Activated naive CD4-positive, alpha-beta T cell treated with anti-CD3 and anti-CD28 coated beads for 36 hours (primary cell): ENCODE results near the gene MAP3K2. TPM values are rescaled to one million over a fixed set of nuclear protein-coding genes. Genes with fewer than 3 reads are reported as not detected.

ENCODE experiments used
- CTCF ChIA-PET: fragments of 350-600 bp; sonication (Branson Sonifier 250); formaldehyde crosslinking; loops from one replicate; lab custom pipeline; 2021; ENCODE audit warnings: antibody characterized with exemption; lab: Charles Lee
- DNase-seq: peaks from one replicate; pipeline ENCODE4 v3.0.0-alpha.2; 2020
- H3K27ac Mint-ChIP-seq: one replicate; pipeline ENCODE4 v1.8.0; 2021; ENCODE audit warnings: mild to moderate bottlenecking, mixed read lengths
- H3K27me3 Mint-ChIP-seq: one replicate; pipeline ENCODE4 v1.8.0; 2021; ENCODE audit warnings: low read depth, mixed read lengths
- H3K36me3 Mint-ChIP-seq: one replicate; pipeline ENCODE4 v1.8.0; 2021; ENCODE audit warnings: low read depth, mixed read lengths
- H3K4me1 Mint-ChIP-seq: one replicate; pipeline ENCODE4 v1.8.0; 2021; ENCODE audit warnings: low read depth, mixed read lengths
- H3K4me3 Mint-ChIP-seq: one replicate; pipeline ENCODE4 v1.8.0; 2021; ENCODE audit warnings: mild to moderate bottlenecking, moderate library complexity, mixed read lengths
- H3K9me3 Mint-ChIP-seq: one replicate; pipeline ENCODE4 v1.8.0; 2021; ENCODE audit warnings: mixed read lengths
- intact Hi-C: fragments of 100-400 bp; cut with micrococcal nuclease; formaldehyde crosslinking; loops from one replicate; pipeline ENCODE4 v1.15.1; 2023
- total RNA-seq, 2 experiments: library from RNA; stranded (reverse); gene quantifications; one replicate each; pipeline ENCODE4 v1.2.3, GENCODE V29; 2021

Gene MAP3K2
- total RNA-seq, 2 experiments from 2014 or later: 27.1 to 27.4 TPM

- no peak for DNase-seq
- H3K4me1 Mint-ChIP-seq: peaks cover 76% of the 10 kb centered on the region
- peak overlapping the region; percentile 36 for H3K27ac Mint-ChIP-seq
- peaks cover 9% of the 10 kb centered on the region for H3K36me3 Mint-ChIP-seq
- intact Hi-C loops: no loop called here
- H3K27me3 Mint-ChIP-seq: no peaks in the 10 kb centered on the region
- no peak overlapping the region for H3K4me3 Mint-ChIP-seq
- H3K9me3 Mint-ChIP-seq: no peaks in the 10 kb centered on the region
- CTCF ChIA-PET: interaction anchor here (0.6 kb wide), 1 partner anchor 32 kb away, joined by 3 read pairs; no protein-coding TSS in a partner anchor
These were observed 3.2 kb downstream of the MAP3K2 start for GRCh38 chr2:127384529-127384928.

DNA sequence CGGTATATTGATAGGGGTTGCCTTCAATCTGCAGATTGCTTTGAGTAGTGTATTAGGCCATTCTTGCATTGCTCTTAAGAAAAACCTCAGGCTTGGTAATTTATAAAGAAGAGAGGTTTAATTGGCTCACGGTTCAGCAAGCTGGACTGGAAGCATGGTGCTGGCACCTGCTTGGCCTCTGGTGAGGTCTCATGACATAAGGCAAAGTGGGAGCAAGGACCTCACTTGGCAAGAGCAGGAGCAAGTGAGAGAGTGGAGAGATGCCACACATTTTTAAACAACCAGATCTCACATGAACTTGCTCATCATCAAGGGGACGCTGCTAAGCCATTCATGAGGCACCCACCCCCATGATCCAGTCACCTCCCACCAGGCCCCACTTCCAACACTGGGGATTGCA, 4.9 kb downstream of the MAP3K2 start:
- CTCF ChIA-PET: no interaction called here
- Mint-ChIP-seq H3K9me3 (no peaks in the 10 kb centered on the region), H3K27me3 (no peaks in the 10 kb centered on the region), H3K4me3 (no peak overlapping the region), H3K36me3 (peaks cover 11% of the 10 kb centered on the region), H3K27ac (no peak overlapping the region), H3K4me1 (peaks cover 74% of the 10 kb centered on the region)
- intact Hi-C loops: loop anchor here (2.0 kb wide), 1 partner anchor 16 kb away; no protein-coding TSS in a partner anchor
- DNase-seq: no peak

DNA sequence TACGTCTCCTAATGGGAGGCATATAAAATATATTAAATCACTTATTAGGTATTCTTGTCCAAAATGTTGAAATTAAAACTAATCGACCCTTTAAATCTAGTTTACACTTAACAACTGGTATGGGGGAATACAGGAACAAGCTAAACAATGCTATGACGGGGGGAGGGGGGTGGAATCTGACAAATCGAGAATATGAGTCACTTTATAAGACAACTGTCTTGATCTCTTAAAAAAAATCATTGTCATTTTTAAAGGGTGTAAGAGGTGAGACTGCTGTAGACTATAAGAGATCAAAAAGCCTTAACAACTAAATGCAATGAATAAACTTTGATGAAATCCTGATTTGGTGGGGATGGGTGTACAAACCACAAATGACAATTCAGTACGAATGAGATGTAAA, 6.0 kb downstream of the MAP3K2 start:
- CTCF ChIA-PET: no interaction called here
- intact Hi-C loops: loop anchor here (2.0 kb wide), 1 partner anchor 15 kb away; no protein-coding TSS in a partner anchor
- no peaks in the 10 kb centered on the region for H3K27me3 Mint-ChIP-seq
- peaks cover under 1% of the 10 kb centered on the region for H3K9me3 Mint-ChIP-seq
- no peak overlapping the region for H3K4me3 Mint-ChIP-seq
- no peak overlapping the region for H3K27ac Mint-ChIP-seq
- peaks cover 14% of the 10 kb centered on the region for H3K36me3 Mint-ChIP-seq
- no peak for DNase-seq
- H3K4me1 Mint-ChIP-seq: peaks cover 76% of the 10 kb centered on the region

DNA sequence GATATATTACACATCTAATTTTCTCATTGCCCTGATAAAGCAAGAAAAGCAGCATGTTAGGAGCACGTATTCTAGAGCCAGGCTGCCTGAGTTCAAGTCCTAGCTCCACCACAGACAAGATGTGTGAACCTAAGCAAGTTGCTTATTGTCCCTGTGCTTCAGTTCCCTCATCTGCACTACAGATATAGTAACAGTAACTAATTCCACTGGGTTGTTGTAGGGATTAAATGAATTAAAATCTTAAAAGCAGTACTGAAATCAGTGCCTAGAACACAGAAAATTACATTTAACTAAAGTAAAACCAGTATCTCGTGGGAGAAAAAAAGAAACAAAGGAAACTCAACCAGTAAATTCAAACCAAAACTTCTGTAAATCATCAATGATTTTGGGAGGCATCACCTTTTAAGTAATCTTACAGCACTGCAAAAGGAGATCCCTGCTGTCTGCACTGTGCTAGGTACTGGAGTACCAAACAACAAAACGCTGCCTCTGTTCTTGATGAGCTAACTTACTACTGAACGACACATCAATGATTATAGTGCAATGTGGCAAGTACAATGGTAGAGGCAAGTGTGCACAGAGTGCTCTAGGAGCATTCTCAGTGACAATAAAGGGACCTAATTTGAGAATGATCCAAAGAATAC, 7.9 kb downstream of the MAP3K2 start:
- intact Hi-C loops: no loop called here
- Mint-ChIP-seq H3K27me3 (no peaks in the 10 kb centered on the region), H3K9me3 (peaks cover 9% of the 10 kb centered on the region), H3K36me3 (peaks cover 23% of the 10 kb centered on the region), H3K27ac (no peak overlapping the region), H3K4me3 (no peak overlapping the region), H3K4me1 (peaks cover 60% of the 10 kb centered on the region)
- DNase-seq: no peak
- CTCF ChIA-PET: no interaction called here

DNA sequence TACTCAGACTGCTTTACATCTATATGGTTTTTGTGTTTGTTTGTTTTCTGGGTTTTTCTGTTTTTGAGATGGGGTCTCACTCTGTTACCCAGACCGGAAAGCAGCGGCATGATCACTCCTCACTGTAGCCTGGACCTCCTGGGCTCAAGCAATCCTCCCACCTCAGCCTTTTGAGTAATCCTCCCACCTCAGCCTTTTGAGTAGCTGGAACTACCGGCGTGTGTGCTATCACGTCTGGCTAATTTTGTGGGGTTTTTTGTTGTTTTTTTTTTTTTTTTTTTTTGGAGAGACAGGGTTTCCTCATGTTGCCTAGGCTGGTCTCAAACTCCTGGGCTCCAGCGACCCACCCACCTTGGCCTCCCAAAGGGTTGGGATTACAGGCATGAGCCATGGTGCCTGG, 9.1 kb downstream of the MAP3K2 start:
- Mint-ChIP-seq H3K4me3 (no peak overlapping the region), H3K36me3 (peaks cover 25% of the 10 kb centered on the region), H3K9me3 (peaks cover 19% of the 10 kb centered on the region), H3K27ac (no peak overlapping the region), H3K4me1 (peaks cover 53% of the 10 kb centered on the region), H3K27me3 (no peaks in the 10 kb centered on the region)
- CTCF ChIA-PET: no interaction called here
- intact Hi-C loops: no loop called here
- DNase-seq: no peak

GRCh38 chr2:127377262-127377661, 10.5 kb downstream of the MAP3K2 start:
- intact Hi-C loops: no loop called here
- Mint-ChIP-seq H3K4me1 (peaks cover 40% of the 10 kb centered on the region), H3K36me3 (peaks cover 23% of the 10 kb centered on the region)

GRCh38 chr2:127376257-127376656, 11.5 kb downstream of the MAP3K2 start:
- Mint-ChIP-seq H3K9me3 (peaks cover 37% of the 10 kb centered on the region), H3K27me3 (no peaks in the 10 kb centered on the region), H3K27ac (no peak overlapping the region), H3K4me3 (no peak overlapping the region), H3K4me1 (peaks cover 31% of the 10 kb centered on the region), H3K36me3 (peaks cover 23% of the 10 kb centered on the region)
- CTCF ChIA-PET: no interaction called here
- intact Hi-C loops: no loop called here
- DNase-seq: no peak

More at GRCh38 chr2:127377262-127377661, 10.5 kb downstream of the MAP3K2 start:
- H3K9me3 Mint-ChIP-seq: peaks cover 29% of the 10 kb centered on the region
- H3K27me3 Mint-ChIP-seq: no peaks in the 10 kb centered on the region
- H3K4me3 Mint-ChIP-seq: no peak overlapping the region
- CTCF ChIA-PET: interaction anchor here (0.6 to 1.0 kb wide), 3 partner anchors 12 to 102 kb away, joined by 3 to 4 read pairs (median 3); no protein-coding TSS in a partner anchor
- no peak for DNase-seq
- H3K27ac Mint-ChIP-seq: no peak overlapping the region

- CTCF ChIA-PET: no interaction called here
- no peak overlapping the region for H3K4me3 Mint-ChIP-seq
- H3K4me1 Mint-ChIP-seq: peaks cover 15% of the 10 kb centered on the region
- no peaks in the 10 kb centered on the region for H3K27me3 Mint-ChIP-seq
- intact Hi-C loops: no loop called here
- H3K9me3 Mint-ChIP-seq: peaks cover 51% of the 10 kb centered on the region
- peaks cover 35% of the 10 kb centered on the region for H3K36me3 Mint-ChIP-seq
- H3K27ac Mint-ChIP-seq: no peak overlapping the region
- no peak for DNase-seq
These were observed 14.3 kb downstream of the MAP3K2 start for GRCh38 chr2:127373362-127374083.

DNA sequence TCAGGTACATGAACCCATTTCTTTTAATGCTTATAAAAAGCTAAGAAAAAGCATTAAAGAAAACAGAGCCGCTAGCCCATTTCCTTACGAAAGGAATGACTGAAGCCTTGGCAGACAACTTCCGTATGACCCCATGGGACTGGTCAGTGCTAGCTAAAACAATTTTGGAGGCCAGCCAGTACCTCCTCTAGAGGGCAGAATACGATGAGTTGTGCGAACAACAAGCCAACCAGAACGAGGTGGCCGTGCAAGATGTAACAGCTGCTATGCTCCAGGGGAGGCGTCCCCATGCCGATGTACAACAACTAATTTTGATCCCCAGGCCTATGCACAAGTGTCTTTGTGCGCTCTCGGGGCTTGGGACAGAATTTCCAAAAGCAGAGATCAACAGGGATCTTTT, 16.7 kb downstream of the MAP3K2 start:
- no peak overlapping the region for H3K27ac Mint-ChIP-seq
- CTCF ChIA-PET: interaction anchor here (0.6 kb wide), 1 partner anchor 48 kb away, joined by 3 read pairs; no protein-coding TSS in a partner anchor
- DNase-seq: no peak
- H3K4me1 Mint-ChIP-seq: peaks cover 21% of the 10 kb centered on the region
- H3K9me3 Mint-ChIP-seq: peaks cover 47% of the 10 kb centered on the region
- H3K27me3 Mint-ChIP-seq: no peaks in the 10 kb centered on the region
- no peak overlapping the region for H3K4me3 Mint-ChIP-seq
- intact Hi-C loops: no loop called here
- peaks cover 27% of the 10 kb centered on the region for H3K36me3 Mint-ChIP-seq

GRCh38 chr2:127370010-127370409, 17.8 kb downstream of the MAP3K2 start:
- CTCF ChIA-PET: no interaction called here
- intact Hi-C loops: no loop called here
- H3K4me3 Mint-ChIP-seq: no peak overlapping the region
- H3K27me3 Mint-ChIP-seq: no peaks in the 10 kb centered on the region
- H3K4me1 Mint-ChIP-seq: peaks cover 28% of the 10 kb centered on the region
- DNase-seq: no peak
- peaks cover 42% of the 10 kb centered on the region for H3K9me3 Mint-ChIP-seq
- no peak overlapping the region for H3K27ac Mint-ChIP-seq
- H3K36me3 Mint-ChIP-seq: peaks cover 21% of the 10 kb centered on the region

GRCh38 chr2:127365211-127365643, 22.5 kb downstream of the MAP3K2 start:
- CTCF ChIA-PET: interaction anchor here (0.6 to 1.1 kb wide), 3 partner anchors 9 to 783 kb away, joined by 3 to 4 read pairs (median 4); no protein-coding TSS in a partner anchor
- intact Hi-C loops: no loop called here
- H3K27ac Mint-ChIP-seq: no peak overlapping the region

DNA sequence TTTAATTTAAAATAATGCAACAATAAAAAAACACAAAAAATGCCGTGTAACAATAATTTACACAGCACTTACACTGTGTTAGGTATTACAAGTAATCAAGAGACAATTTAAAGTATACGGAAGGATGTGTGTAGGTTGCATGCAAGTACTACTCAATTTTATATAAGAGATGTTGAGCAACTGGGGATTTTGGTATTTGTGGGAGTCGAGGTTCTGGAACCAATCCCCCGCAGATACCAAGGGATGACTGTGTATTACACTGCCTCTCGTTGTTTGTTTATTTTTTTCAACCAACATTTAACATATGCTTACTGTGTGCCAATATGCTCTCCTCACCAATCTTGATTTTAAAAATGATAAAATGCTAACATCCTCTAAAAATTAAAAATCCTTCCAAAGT, 24.8 kb downstream of the MAP3K2 start:
- H3K36me3 Mint-ChIP-seq: no peaks in the 10 kb centered on the region
- CTCF ChIA-PET: interaction anchor here (0.7 kb wide), 1 partner anchor 116 kb away, joined by 3 read pairs; no protein-coding TSS in a partner anchor
- no peak for DNase-seq
- no peaks in the 10 kb centered on the region for H3K9me3 Mint-ChIP-seq
- H3K27me3 Mint-ChIP-seq: no peaks in the 10 kb centered on the region
- H3K4me1 Mint-ChIP-seq: peaks cover 57% of the 10 kb centered on the region
- intact Hi-C loops: no loop called here
- H3K4me3 Mint-ChIP-seq: no peak overlapping the region
- H3K27ac Mint-ChIP-seq: no peak overlapping the region

More at GRCh38 chr2:127365211-127365643, 22.5 kb downstream of the MAP3K2 start:
- Mint-ChIP-seq H3K4me1 (peaks cover 47% of the 10 kb centered on the region), H3K36me3 (peaks cover 6% of the 10 kb centered on the region), H3K9me3 (peaks cover 8% of the 10 kb centered on the region), H3K4me3 (no peak overlapping the region), H3K27me3 (no peaks in the 10 kb centered on the region)
- DNase-seq: no peak
